Measurements from ENCODE around the gene CORO2A.

The CORO2A gene

GRCh38 chr9:98075332-98075805 is 117.1 kb downstream of the CORO2A start:
- H3K79me2 ChIP-seq (ENCODE audit: insufficient read depth, low read length): 0 out of 2 replicates have a peak, but pooled peaks cover 6% of the 10 kb centered on the region
- H3K9ac ChIP-seq (ENCODE audit: low read depth, low read length): no peak overlapping the region
- peaks cover 17% of the 10 kb centered on the region; the same call in 1 of the 2 replicates for H3K36me3 ChIP-seq (ENCODE audit: insufficient read depth, low read length)
- H3K4me1 ChIP-seq (ENCODE audit: insufficient read depth, low read length): peaks cover 8% of the 10 kb centered on the region
- no peak for TF ChIP-seq EZH2 (IDR thresholded peaks at IDR 0.05; ENCODE audit: borderline replicate concordance, low read depth, low read length, severe bottlenecking)
- TF ChIP-seq CTCF (IDR thresholded peaks at IDR 0.05; ENCODE audit: borderline replicate concordance, extremely low read depth, low read length, poor library complexity, severe bottlenecking): no peak
- H4K20me1 ChIP-seq (ENCODE audit: insufficient read depth, low read length): no peaks in the 10 kb centered on the region
- no peak for DNase-seq
- no peaks in the 10 kb centered on the region for H3K9me3 ChIP-seq (ENCODE audit: insufficient read depth, low read length, severe bottlenecking)
- H2AFZ ChIP-seq (ENCODE audit: low read depth, low read length): no peak overlapping the region
- peak overlapping the region; percentile 49 for H3K27ac ChIP-seq (ENCODE audit: low read length)
- H3K27me3 ChIP-seq (ENCODE audit: insufficient read depth, low read length, poor library complexity): no peaks in the 10 kb centered on the region
- no peak for ATAC-seq (ENCODE audit: insufficient read depth, low read depth)
- H3K4me3 ChIP-seq (ENCODE audit: low read depth in 1 of 2, low read length in 2 of 2): no peak overlapping the region
- no peak overlapping the region for H3K4me2 ChIP-seq (ENCODE audit: insufficient read depth, low read length)

- Histone ChIP-seq H3K4me2 (ENCODE audit: insufficient read depth, low read length) (no peak overlapping the region), H3K9ac (ENCODE audit: low read depth, low read length) (0 out of 2 replicates have a peak overlapping the region, but pooled peaks have one; percentile 17), H4K20me1 (ENCODE audit: insufficient read depth, low read length) (no peaks in the 10 kb centered on the region), H3K4me1 (ENCODE audit: insufficient read depth, low read length) (peaks cover 8% of the 10 kb centered on the region), H3K36me3 (ENCODE audit: insufficient read depth, low read length) (peaks cover 14% of the 10 kb centered on the region; the same call in 1 of the 2 replicates), H3K27ac (ENCODE audit: low read length) (peak overlapping the region; percentile 67), H3K4me3 (ENCODE audit: low read depth in 1 of 2, low read length in 2 of 2) (no peak overlapping the region), H3K79me2 (ENCODE audit: insufficient read depth, low read length) (0 out of 2 replicates have a peak, but pooled peaks cover 8% of the 10 kb centered on the region), H3K9me3 (ENCODE audit: insufficient read depth, low read length, severe bottlenecking) (no peaks in the 10 kb centered on the region), H3K27me3 (ENCODE audit: insufficient read depth, low read length, poor library complexity) (no peaks in the 10 kb centered on the region), H2AFZ (ENCODE audit: low read depth, low read length) (peak overlapping the region; percentile 72)
- peak; percentile 68 for DNase-seq
- peak; percentile 89 for TF ChIP-seq CTCF (IDR thresholded peaks at IDR 0.05; ENCODE audit: borderline replicate concordance, extremely low read depth, low read length, poor library complexity, severe bottlenecking)
- no peak for TF ChIP-seq EZH2 (IDR thresholded peaks at IDR 0.05; ENCODE audit: borderline replicate concordance, low read depth, low read length, severe bottlenecking)
- ATAC-seq (ENCODE audit: insufficient read depth, low read depth): peak; percentile 80
These were observed 118.1 kb downstream of the CORO2A start for GRCh38 chr9:98074115-98074990.

GRCh38 chr9:98071737-98072136 is 120.7 kb downstream of the CORO2A start:
- no peaks in the 10 kb centered on the region for H3K27me3 ChIP-seq (ENCODE audit: insufficient read depth, low read length, poor library complexity)
- H3K4me2 ChIP-seq (ENCODE audit: insufficient read depth, low read length): no peak overlapping the region
- H3K9ac ChIP-seq (ENCODE audit: low read depth, low read length): no peak overlapping the region
- peaks cover 6% of the 10 kb centered on the region; the same call in 1 of the 2 replicates for H3K36me3 ChIP-seq (ENCODE audit: insufficient read depth, low read length)
- H3K9me3 ChIP-seq (ENCODE audit: insufficient read depth, low read length, severe bottlenecking): no peaks in the 10 kb centered on the region
- H4K20me1 ChIP-seq (ENCODE audit: insufficient read depth, low read length): no peaks in the 10 kb centered on the region
- no peak overlapping the region for H2AFZ ChIP-seq (ENCODE audit: low read depth, low read length)
- H3K79me2 ChIP-seq (ENCODE audit: insufficient read depth, low read length): peaks cover 10% of the 10 kb centered on the region; the same call in 1 of the 2 replicates
- ATAC-seq (ENCODE audit: insufficient read depth, low read depth): no peak
- H3K4me1 ChIP-seq (ENCODE audit: insufficient read depth, low read length): peaks cover 8% of the 10 kb centered on the region
- no peak overlapping the region for H3K27ac ChIP-seq (ENCODE audit: low read length)
- no peak for DNase-seq
- no peak for TF ChIP-seq EZH2 (IDR thresholded peaks at IDR 0.05; ENCODE audit: borderline replicate concordance, low read depth, low read length, severe bottlenecking)
- TF ChIP-seq CTCF (IDR thresholded peaks at IDR 0.05; ENCODE audit: borderline replicate concordance, extremely low read depth, low read length, poor library complexity, severe bottlenecking): no peak
- no peak overlapping the region for H3K4me3 ChIP-seq (ENCODE audit: low read depth in 1 of 2, low read length in 2 of 2)
